Measurements from ENCODE around the gene KSR1.
A peak's percentile ranks its signal among the peaks of the same experiment; 100 is the strongest.

The KSR1 gene

DNA sequence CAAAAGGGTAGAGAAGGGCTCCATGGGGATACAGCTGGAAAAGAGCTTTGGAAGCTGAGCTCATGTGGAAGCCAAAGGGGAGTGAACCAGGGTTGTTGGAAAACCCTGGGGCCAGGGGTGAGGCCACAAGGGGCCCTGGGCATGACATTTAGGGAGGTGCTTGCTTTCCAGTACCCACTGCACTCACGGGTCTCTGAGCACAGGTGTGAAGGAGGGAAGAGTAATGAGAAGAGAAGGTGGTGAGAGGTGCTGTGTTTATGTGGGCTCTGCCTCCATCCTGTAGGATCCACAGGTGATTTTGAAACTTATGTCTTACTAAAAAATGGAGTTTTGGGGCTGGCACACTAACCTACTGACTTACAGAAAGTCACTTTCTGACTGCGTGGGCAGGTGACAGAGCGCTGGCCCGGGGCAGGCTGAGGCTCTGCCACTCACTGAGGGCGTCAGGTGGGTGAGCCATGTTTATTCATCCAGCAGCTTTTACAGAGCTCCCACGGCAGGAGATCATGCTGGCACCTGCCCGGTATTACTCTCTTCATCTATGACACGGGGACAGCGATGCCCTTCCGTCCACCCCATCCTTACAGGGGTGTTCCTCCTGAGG, 18.9 kb downstream of the KSR1 start:
- peak; percentile 66 for DNase-seq

GRCh38 chr17:27475981-27476895, 20.0 kb downstream of the KSR1 start:
- DNase-seq = no peak

- DNase-seq = no peak
Measured at GRCh38 chr17:27477050-27477888, 21.0 kb downstream of the KSR1 start.

GRCh38 chr17:27477971-27478684, 21.9 kb downstream of the KSR1 start:
- no peak for DNase-seq

DNA sequence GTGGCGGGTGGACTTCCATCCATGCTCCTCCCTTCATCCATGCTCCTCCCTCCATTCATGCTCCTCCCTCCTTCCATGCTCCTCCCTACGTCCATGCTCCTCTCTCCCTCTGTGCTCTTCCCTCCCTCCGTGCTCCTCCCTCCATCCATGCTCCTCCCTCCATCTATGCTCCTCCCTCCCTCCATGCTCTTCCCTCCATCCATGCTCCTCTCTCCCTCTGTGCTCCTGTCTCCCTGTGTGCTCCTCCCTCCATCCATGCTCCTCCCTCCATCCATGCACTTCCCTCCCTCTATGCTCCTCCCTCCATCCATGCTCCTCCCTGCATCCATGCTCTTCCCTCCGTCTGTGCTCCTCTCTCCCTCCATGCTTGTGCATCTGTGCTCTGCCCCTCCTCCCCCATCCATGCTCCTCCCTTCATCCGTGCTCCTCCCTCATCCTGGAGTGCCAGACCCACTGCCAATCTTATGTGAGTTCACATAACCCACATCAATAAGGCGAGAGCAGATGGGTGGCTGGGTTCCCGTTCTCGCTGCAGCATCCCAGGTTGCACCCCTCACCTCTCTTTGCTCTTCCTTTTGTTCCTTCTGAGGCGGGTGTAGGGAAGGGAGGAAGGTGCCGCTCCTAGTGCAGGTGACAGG, 22.8 kb downstream of the KSR1 start:
- DNase-seq = no peak

DNA sequence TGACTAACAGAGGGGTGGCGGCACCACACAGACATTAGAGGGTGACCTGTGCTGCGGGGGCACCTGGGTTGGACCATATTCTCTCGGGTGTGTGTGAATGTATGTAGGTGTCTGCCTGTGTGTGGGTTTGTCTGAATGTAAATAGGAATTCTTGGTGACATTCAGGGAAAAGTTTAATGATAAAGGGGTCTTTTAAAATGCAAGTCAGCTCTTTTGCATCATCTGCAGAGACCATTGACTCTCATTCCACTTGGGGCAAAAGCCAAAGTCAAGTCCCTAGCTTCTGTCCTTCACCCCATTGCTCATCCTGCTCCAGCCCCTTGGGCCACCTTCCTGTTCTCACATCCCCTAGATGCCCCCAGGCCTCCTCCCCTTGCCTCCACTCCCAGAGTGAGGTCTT, 23.6 kb downstream of the KSR1 start:
- no peak for DNase-seq

- DNase-seq = no peak
Measured at GRCh38 chr17:27480699-27481098, 24.5 kb downstream of the KSR1 start.

DNA sequence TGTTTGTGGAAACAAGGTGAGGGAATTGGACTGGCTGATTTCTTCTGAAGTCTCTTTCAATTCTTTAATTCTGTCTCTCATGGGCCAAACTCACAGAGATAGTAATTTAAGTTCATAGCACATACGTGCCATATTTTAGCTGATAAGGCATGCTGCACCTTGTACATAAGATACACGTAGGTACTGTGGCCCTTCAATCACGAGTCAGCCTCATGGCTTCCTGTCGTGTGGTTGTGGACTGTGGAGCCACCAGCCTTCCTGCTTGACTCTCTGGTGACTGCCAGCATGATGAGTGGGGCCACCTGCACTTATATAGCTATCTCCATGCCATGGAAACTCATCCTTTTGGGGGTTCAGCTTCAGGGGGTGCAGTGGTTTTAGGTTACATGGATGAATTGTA, 25.1 kb downstream of the KSR1 start:
- peak; percentile 65 for DNase-seq

GRCh38 chr17:27485125-27485524, 28.9 kb downstream of the KSR1 start:
- DNase-seq = no peak

GRCh38 chr17:27485716-27486495, 29.7 kb downstream of the KSR1 start:
- DNase-seq = no peak

DNA sequence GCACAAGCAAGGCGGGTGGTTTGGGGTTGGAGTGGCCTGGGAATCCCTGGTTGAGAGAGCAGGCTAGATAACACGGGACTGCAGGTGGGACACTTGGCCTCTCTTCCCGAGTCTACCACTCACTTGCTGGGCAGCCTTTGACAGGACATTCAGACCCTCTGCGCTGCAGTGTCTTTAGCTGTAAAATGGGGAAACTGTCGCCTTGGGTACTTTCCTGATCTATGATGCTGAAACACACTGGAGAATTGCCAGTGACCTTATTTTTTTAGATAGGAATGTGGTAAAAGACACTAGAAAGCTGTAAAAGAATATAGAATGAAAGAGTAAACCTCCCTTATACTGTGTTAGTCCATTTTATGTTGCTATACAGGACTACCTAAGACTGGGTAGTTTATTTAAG, 30.5 kb downstream of the KSR1 start:
- DNase-seq = no peak

- DNase-seq = no peak
Measured at GRCh38 chr17:27488231-27488630, 32.0 kb downstream of the KSR1 start.

GRCh38 chr17:27489045-27489715, 32.9 kb downstream of the KSR1 start:
- DNase-seq = no peak

GRCh38 chr17:27490391-27490790, 34.1 kb downstream of the KSR1 start:
- DNase-seq = no peak

DNA sequence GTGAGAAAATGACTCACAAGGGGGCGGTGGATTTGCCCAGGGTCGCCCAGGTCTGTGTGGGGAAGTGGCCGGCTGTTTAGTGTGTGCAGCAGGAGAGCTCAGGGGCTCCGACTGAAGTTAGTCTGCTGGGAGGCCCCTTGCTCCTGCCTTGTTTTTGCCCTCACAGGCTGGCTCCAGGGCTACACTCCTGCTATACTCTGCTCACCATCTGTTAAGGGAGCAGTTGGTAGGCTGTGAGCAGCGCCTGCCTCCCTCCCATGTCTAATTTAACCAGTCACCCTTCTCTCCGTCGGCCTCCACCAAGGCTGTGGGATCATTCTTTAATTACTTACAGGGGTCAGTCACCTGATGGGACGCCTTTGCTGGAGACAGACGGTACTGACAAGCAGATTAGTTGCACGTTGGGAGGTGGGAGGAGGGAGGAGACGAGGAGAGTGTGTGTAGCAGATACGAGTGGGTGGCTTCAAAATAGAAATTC, 35.5 kb downstream of the KSR1 start:
- no peak for DNase-seq

- no peak for DNase-seq
Measured at GRCh38 chr17:27492470-27492869, 36.2 kb downstream of the KSR1 start.

GRCh38 chr17:27493088-27493487, 36.8 kb downstream of the KSR1 start:
- no peak for DNase-seq

DNA sequence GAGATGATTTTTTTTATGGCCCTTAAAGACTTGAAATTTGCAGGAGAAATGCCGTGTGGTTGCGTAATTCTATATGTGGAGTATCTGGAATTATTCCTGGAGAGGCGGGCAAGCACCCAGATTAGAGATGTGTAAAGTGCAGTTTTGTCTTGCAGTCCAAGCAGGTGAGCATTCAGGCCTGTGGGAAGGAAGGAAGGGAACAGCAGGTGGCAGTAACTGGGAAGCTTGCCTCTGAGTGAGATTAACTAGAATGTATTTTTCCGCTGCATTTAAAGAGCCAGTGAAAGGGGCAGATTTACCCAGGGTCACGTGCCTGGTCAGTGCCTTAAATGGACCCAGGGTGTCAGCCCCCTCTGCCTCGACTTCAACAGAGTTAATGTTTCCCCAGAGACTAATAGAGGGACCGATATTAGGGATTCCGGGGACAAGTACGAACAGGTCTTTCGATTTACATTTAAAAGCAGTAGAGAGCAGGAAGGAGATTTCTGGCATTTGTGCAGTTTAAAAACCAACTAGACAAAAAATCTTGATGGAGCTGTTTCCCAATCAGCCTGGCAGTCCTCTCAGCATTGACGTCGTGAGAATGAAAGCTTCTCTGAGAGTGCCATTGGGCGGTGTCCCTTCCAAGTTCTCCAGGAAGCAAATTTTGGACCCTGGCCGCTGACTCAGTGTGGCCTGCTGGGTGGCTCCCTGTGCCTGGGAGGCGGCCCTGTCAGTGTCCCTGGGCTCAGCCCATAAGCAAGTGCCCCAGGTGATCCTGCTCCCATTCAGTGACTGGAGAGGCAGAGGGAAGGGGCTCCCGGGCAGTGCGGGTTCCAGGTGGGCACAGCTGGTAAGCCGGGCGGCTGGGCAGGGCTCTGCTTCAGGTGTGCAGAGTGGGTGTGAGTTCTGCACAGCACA, 38.2 kb downstream of the KSR1 start:
- DNase-seq = no peak

DNA sequence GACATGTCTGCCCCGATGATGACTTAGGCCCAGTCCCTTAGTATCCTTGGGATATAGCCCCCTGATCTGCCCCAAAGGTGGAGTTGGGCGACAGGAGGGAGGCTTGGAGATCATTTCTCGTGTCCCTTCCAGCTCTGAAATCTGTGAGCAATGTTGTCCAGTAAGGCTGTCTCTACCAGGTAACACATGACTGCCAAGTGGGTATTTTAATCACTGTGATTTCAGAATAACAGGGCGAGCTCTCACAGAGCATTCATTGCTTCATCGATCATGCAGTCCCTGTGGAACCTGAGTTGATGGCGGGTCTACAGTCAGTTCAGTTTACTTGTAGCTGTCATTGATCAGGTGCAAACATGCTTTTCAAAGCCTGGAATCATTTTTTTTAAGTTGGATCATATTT, 39.2 kb downstream of the KSR1 start:
- no peak for DNase-seq

GRCh38 chr17:27496005-27496404, 39.8 kb downstream of the KSR1 start:
- no peak for DNase-seq
